ENCODE data around the gene SMARCC1. TPM values are rescaled to one million over a fixed set of nuclear protein-coding genes. Genes with fewer than 3 reads are reported as not detected.

The SMARCC1 gene
- total RNA-seq, 1 donor from 2014 or later: 113 TPM

- intact Hi-C loops (cut with micrococcal nuclease): no loop called here
These were observed 144.8 kb downstream of the SMARCC1 start for GRCh38 chr3:47636921-47637320.

- intact Hi-C loops (cut with micrococcal nuclease): no loop called here
These were observed 145.5 kb downstream of the SMARCC1 start for GRCh38 chr3:47636225-47636624.

- intact Hi-C loops (cut with micrococcal nuclease): no loop called here
These were observed 146.2 kb downstream of the SMARCC1 start for GRCh38 chr3:47635536-47635935.

GRCh38 chr3:47634996-47635395 is 146.7 kb downstream of the SMARCC1 start:
- intact Hi-C loops (cut with micrococcal nuclease): no loop called here

- intact Hi-C loops (cut with micrococcal nuclease): no loop called here
These were observed 150.9 kb downstream of the SMARCC1 start for GRCh38 chr3:47630810-47631209.

GRCh38 chr3:47629770-47630169 is 151.9 kb downstream of the SMARCC1 start:
- intact Hi-C loops (cut with micrococcal nuclease): no loop called here

GRCh38 chr3:47628426-47628825 is 153.3 kb downstream of the SMARCC1 start:
- intact Hi-C loops (cut with micrococcal nuclease): no loop called here

- intact Hi-C loops (cut with micrococcal nuclease): no loop called here
These were observed 158.8 kb downstream of the SMARCC1 start for GRCh38 chr3:47622671-47623461.

GRCh38 chr3:47617086-47618010 is 164.3 kb downstream of the SMARCC1 start:
- intact Hi-C loops (cut with micrococcal nuclease): no loop called here

- intact Hi-C loops (cut with micrococcal nuclease): no loop called here
These were observed 166.9 kb downstream of the SMARCC1 start for GRCh38 chr3:47614788-47615187.

GRCh38 chr3:47613722-47614121 is 168.0 kb downstream of the SMARCC1 start:
- intact Hi-C loops (cut with micrococcal nuclease): no loop called here

- intact Hi-C loops (cut with micrococcal nuclease): no loop called here
These were observed 168.8 kb downstream of the SMARCC1 start for GRCh38 chr3:47612879-47613278.

GRCh38 chr3:47612178-47612577 is 169.5 kb downstream of the SMARCC1 start:
- intact Hi-C loops (cut with micrococcal nuclease): no loop called here

GRCh38 chr3:47611576-47611975 is 170.1 kb downstream of the SMARCC1 start:
- intact Hi-C loops (cut with micrococcal nuclease): no loop called here

- intact Hi-C loops (cut with micrococcal nuclease): no loop called here
These were observed 171.1 kb downstream of the SMARCC1 start for GRCh38 chr3:47610583-47610982.

- intact Hi-C loops (cut with micrococcal nuclease): no loop called here
These were observed 174.4 kb downstream of the SMARCC1 start for GRCh38 chr3:47607335-47607734.

GRCh38 chr3:47606165-47606564 is 175.5 kb downstream of the SMARCC1 start:
- intact Hi-C loops (cut with micrococcal nuclease): no loop called here

- intact Hi-C loops (cut with micrococcal nuclease): no loop called here
These were observed 176.0 kb downstream of the SMARCC1 start for GRCh38 chr3:47605652-47606051.

- intact Hi-C loops (cut with micrococcal nuclease): no loop called here
These were observed 177.5 kb downstream of the SMARCC1 start for GRCh38 chr3:47604145-47604544.

- intact Hi-C loops (cut with micrococcal nuclease): no loop called here
These were observed 178.4 kb downstream of the SMARCC1 start for GRCh38 chr3:47603332-47603731.

- intact Hi-C loops (cut with micrococcal nuclease): no loop called here
These were observed 180.4 kb downstream of the SMARCC1 start for GRCh38 chr3:47601281-47601680.

GRCh38 chr3:47594792-47595191 is 186.9 kb downstream of the SMARCC1 start:
- intact Hi-C loops (cut with micrococcal nuclease): no loop called here

Measured in T-helper 1 cell treated with Interleukin-12 subunit alpha and Interleukin-12 subunit beta and Interleukin-4 antibody, amounts not matched to agents 30 ng/mL and 1 ng/mL, for 36 hours (primary cell).